PC-3 (cell line): Measurements from ENCODE around the gene DNASE1. TPM values are rescaled to one million over a fixed set of nuclear protein-coding genes. Genes with fewer than 3 reads are reported as not detected.
A peak's percentile ranks its signal among the peaks of the same experiment; 100 is the strongest.

Source experiments
- ATAC-seq: fragments of 200-7000 bp; cut with Tn5 transposase; 2 replicates; pipeline ENCODE4 v1.9.1; 2020; ENCODE audit warnings: mild to moderate bottlenecking, moderate library complexity
- BruUV-seq: library from RNA; stranded (reverse); fragments of 400-500 nt; replicated peaks from 2 replicates; lab custom pipeline; 2021; lab: Mats Ljungman, UMichigan
- CTCF ChIA-PET: fragments of 300-600 bp; sonication (Branson Sonifier 250); formaldehyde crosslinking; loops from one replicate; lab custom pipeline; 2022; ENCODE audit warnings: antibody characterized with exemption; lab: Charles Lee
- POLR2A ChIA-PET: fragments of 300-600 bp; sonication (Branson Sonifier 250); formaldehyde crosslinking; loops from one replicate; lab custom pipeline; 2022; ENCODE audit warnings: antibody characterized with exemption; ENCODE audit not compliant: unreplicated experiment; lab: Charles Lee
- DNase-seq: peaks from one replicate; pipeline ENCODE4 v3.0.0-alpha.2; 2015
- H2AFZ ChIP-seq: fragments of 300-600 bp; sonication (generic); 2 replicates; pipeline ENCODE4 v1.6.0; 2016; ENCODE audit warnings: antibody characterized with exemption, low read length
- H3F3A ChIP-seq: fragments of 300-600 bp; sonication (generic); one replicate; pipeline ENCODE4 v1.6.0; 2017; ENCODE audit warnings: antibody characterized with exemption, low read length, control low read depth, mild to moderate bottlenecking; ENCODE audit not compliant: unreplicated experiment
- H3K27ac ChIP-seq: fragments of 300-600 bp; sonication (generic); 2 replicates; pipeline ENCODE4 v1.5.1; 2016; ENCODE audit warnings: mild to moderate bottlenecking, low read length
- H3K27me3 ChIP-seq: fragments of 300-600 bp; sonication (generic); 2 replicates; pipeline ENCODE4 v1.6.1; 2016; ENCODE audit warnings: low read length, mixed read lengths
- H3K36me3 ChIP-seq: fragments of 300-600 bp; sonication (generic); 2 replicates; pipeline ENCODE4 v1.6.1; 2016; ENCODE audit warnings: low read depth, mixed run types, low read length, mixed read lengths
- H3K4me1 ChIP-seq: fragments of 300-600 bp; sonication (generic); 2 replicates; pipeline ENCODE4 v1.5.1; 2016; ENCODE audit warnings: low read length; ENCODE audit not compliant: insufficient read depth
- H3K4me2 ChIP-seq: fragments of 300-600 bp; sonication (generic); 2 replicates; pipeline ENCODE4 v1.6.0; 2016; ENCODE audit warnings: low read length
- H3K4me3 ChIP-seq: fragments of 300-600 bp; sonication (generic); 2 replicates; pipeline ENCODE4 v1.5.1; 2016; ENCODE audit warnings: mild to moderate bottlenecking, low read length, mixed read lengths
- H3K79me2 ChIP-seq: fragments of 300-600 bp; sonication (generic); 2 replicates; pipeline ENCODE4 v1.6.1; 2017; ENCODE audit warnings: low read length, mixed read lengths
- H3K9ac ChIP-seq: fragments of 300-600 bp; sonication (generic); 2 replicates; pipeline ENCODE4 v1.6.0; 2016; ENCODE audit warnings: mild to moderate bottlenecking, low read length
- H3K9me2 ChIP-seq: fragments of 300-600 bp; sonication (generic); replicated peaks from 2 replicates; pipeline ENCODE4 v1.6.1; 2016; ENCODE audit warnings: mixed run types, low read length, mixed read lengths
- H3K9me3 ChIP-seq: fragments of 300-600 bp; sonication (generic); 2 replicates; pipeline ENCODE4 v1.6.1; 2016; ENCODE audit warnings: low read length, mixed read lengths
- H4K20me1 ChIP-seq: fragments of 300-600 bp; sonication (generic); 2 replicates; pipeline ENCODE4 v1.6.1; 2016; ENCODE audit warnings: low read length, mixed read lengths
- EZH2 ChIP-seq: fragments of 300-600 bp; sonication (generic); IDR thresholded peaks from one replicate; pipeline ENCODE4 v1.6.1; 2017; ENCODE audit warnings: antibody characterized with exemption, mild to moderate bottlenecking, low read length; ENCODE audit not compliant: unreplicated experiment
- EZH2phosphoT487 ChIP-seq: fragments of 300-600 bp; sonication (generic); IDR thresholded peaks from 2 replicates; pipeline ENCODE4 v1.6.1; 2018; ENCODE audit warnings: mild to moderate bottlenecking, antibody characterized with exemption, low read length, borderline replicate concordance
- intact Hi-C: fragments of 100-400 bp; cut with micrococcal nuclease; formaldehyde crosslinking; loops from 2 replicates; pipeline ENCODE4 v1.9.0; 2023
- total RNA-seq: library from RNA; depleted of rRNA; stranded (reverse); fragments of >200 nt; gene quantifications from 2 replicates; pipeline ENCODE4 v1.2.3, GENCODE V29; 2014
- TF ChIP-seq, protein P1 (sequence below): fragments of 300-600 bp; sonication (generic); conservative IDR thresholded peaks from 2 replicates; pipeline ENCODE4 v1.5.1; 2017; ENCODE audit warnings: antibody characterized with exemption, low read depth, mild to moderate bottlenecking, low read length

DNASE1 gene
- total RNA-seq, 1 experiment from 2014 or later, result 14.0 TPM

DNA sequence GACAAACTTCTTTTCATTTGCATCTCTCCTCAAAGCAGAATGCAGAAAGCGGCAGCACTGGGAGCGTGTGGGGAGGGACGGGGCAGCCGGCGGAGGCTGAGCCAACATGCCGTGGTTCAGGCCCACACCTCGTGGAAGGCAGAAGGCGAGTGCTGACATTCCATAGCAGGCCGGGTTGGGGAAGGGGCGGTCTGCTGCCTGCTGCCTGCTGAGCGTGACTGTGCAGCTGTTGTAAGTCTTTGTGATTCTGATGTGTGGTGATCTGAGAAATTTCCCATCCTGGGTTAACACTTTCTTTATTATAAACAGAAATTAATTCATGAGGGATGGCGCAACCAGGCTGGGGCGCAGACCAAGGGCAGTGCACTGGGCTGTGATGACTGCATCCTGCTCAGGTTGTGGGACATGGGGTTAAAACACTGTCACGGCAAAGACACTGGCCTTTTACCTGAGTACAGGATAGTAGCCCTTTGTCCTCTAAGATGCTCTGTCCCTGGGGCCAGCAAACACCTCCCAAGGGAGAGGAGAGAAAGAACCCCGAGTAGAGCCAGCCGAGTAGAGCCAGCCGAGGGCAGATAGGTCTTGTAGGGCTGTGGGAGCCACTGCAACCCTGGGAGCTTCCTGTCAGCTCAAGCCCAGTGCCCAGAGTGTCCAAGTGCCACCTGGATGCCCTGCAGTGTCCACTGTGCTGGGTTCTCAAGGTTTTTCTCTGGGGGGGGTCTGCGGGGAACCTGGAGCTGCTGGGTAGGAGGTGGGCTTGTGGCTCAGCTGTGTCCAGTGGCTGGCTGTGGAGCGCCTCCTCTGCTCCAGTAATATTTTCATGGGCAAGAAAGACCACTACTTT, 8.8 kb upstream of the DNASE1 start:
- Histone ChIP-seq H2AFZ (no peak overlapping the region), H3K36me3 (no peaks in the 10 kb centered on the region), H3K27me3 (no peaks in the 10 kb centered on the region), H4K20me1 (peaks cover 4% of the 10 kb centered on the region; the same call in 1 of the 2 replicates), H3K79me2 (no peaks in the 10 kb centered on the region), H3K4me3 (no peak overlapping the region), H3K4me2 (peak overlapping the region; percentile 65), H3K9me3 (no peaks in the 10 kb centered on the region), H3K27ac (peak overlapping the region; percentile 43), H3K9ac (no peak overlapping the region), H3K9me2 (no peaks in the 10 kb centered on the region), H3K4me1 (peaks cover 33% of the 10 kb centered on the region), H3F3A (peaks cover 2% of the 10 kb centered on the region)
- TF ChIP-seq EZH2 (no peak), EZH2phosphoT487 (no peak)
- TF ChIP-seq, protein P1, sequence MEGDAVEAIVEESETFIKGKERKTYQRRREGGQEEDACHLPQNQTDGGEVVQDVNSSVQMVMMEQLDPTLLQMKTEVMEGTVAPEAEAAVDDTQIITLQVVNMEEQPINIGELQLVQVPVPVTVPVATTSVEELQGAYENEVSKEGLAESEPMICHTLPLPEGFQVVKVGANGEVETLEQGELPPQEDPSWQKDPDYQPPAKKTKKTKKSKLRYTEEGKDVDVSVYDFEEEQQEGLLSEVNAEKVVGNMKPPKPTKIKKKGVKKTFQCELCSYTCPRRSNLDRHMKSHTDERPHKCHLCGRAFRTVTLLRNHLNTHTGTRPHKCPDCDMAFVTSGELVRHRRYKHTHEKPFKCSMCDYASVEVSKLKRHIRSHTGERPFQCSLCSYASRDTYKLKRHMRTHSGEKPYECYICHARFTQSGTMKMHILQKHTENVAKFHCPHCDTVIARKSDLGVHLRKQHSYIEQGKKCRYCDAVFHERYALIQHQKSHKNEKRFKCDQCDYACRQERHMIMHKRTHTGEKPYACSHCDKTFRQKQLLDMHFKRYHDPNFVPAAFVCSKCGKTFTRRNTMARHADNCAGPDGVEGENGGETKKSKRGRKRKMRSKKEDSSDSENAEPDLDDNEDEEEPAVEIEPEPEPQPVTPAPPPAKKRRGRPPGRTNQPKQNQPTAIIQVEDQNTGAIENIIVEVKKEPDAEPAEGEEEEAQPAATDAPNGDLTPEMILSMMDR, result no peak
- CTCF ChIA-PET, result interaction anchor here (0.7 kb wide), 1 partner anchor 119 kb away, joined by 3 read pairs; no protein-coding TSS in a partner anchor
- DNase-seq (no peak), ATAC-seq (peak; percentile 48)
- no TSS peak for BruUV-seq
- intact Hi-C loops, result no loop called here
- POLR2A ChIA-PET, result no interaction called here

DNA sequence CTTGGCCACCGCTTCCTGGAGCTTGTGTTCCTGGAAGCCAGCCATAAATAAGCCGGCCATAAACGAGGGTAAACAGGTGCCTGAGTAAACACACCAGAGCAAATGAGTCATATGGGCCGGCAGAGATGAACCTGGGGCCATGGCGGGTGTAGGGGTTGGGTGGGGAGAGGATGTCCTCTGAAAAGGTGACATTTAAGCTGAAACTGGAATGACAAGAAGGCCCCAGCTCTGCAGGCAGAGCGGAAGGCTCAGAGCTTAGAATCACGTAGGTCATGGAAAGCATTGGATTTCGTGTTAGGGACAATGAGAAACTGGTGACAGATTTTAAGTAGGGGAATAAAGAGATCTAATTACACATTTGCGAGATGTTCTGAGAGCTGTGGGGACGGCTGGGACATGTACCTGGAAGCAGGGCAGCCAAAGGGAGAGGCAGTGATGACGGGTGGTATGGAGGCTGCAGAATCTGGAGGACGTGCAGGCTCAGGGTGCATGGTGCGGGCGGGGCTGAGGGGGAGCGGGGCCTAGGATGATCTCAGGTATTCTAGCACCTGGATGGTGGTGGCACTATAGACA, 8.1 kb upstream of the DNASE1 start:
- peak overlapping the region; percentile 46 for H3K4me3 ChIP-seq
- peaks cover 4% of the 10 kb centered on the region; the same call in 1 of the 2 replicates for H4K20me1 ChIP-seq
- ATAC-seq (peak; percentile 81), DNase-seq (peak; percentile 84)
- TF ChIP-seq EZH2 (no peak), EZH2phosphoT487 (no peak)
- TF ChIP-seq, protein P1, result no peak
- ChIA-PET CTCF (interaction anchor here (0.6 to 0.7 kb wide), 2 partner anchors 114 to 119 kb away, joined by 3 read pairs; no protein-coding TSS in a partner anchor), POLR2A (no interaction called here)
- no peaks in the 10 kb centered on the region for H3K9me3 ChIP-seq
- H3K9ac ChIP-seq, result no peak overlapping the region
- H3K27me3 ChIP-seq, result no peaks in the 10 kb centered on the region
- H3K79me2 ChIP-seq, result no peaks in the 10 kb centered on the region
- no peaks in the 10 kb centered on the region for H3K36me3 ChIP-seq
- peak overlapping the region; percentile 60 for H3K27ac ChIP-seq
- peak overlapping the region; percentile 65 for H3K4me2 ChIP-seq
- no TSS peak for BruUV-seq
- intact Hi-C loops, result no loop called here
- H2AFZ ChIP-seq, result peak overlapping the region; percentile 48; the same call in 1 of the 2 replicates
- H3K4me1 ChIP-seq, result peaks cover 33% of the 10 kb centered on the region
- peaks cover 2% of the 10 kb centered on the region for H3F3A ChIP-seq
- no peaks in the 10 kb centered on the region for H3K9me2 ChIP-seq
